Right atrium auricular region (tissue), 2 donors: ENCODE measurements around the gene THAP10. TPM values are rescaled to one million over a fixed set of nuclear protein-coding genes. Genes with fewer than 3 reads are reported as not detected.
A peak's percentile ranks its signal among the peaks of the same experiment; 100 is the strongest.
"Not testable (repeated sequence)": the region's sequence is repeated elsewhere in the genome, so short reads cannot be mapped to it uniquely, and the experiment has no call there.

Experiments used
- DNase-seq: peaks from one replicate; pipeline ENCODE4 v3.0.0-alpha.2; 2019; ENCODE audit warnings: low spot score
- H3K27ac ChIP-seq, 2 donors: fragments of 200-600 bp; sonication (generic); 1 replicate in 1 of 2; 2 replicates in 1 of 2; pipeline ENCODE4 v1.5.1; 2016 to 2019
- H3K27me3 ChIP-seq, 2 donors: fragments of 200-600 bp; sonication (generic); one replicate each; pipeline versions ENCODE4 v1.5.1 to v1.6.0; 2017 to 2019
- H3K36me3 ChIP-seq: fragments of 200-600 bp; sonication (generic); one replicate; pipeline ENCODE4 v1.5.1; 2016
- H3K4me1 ChIP-seq, 2 donors: fragments of 200-600 bp; sonication (generic); one replicate each; pipeline versions ENCODE4 v1.5.1 to v1.6.0; 2017 to 2019
- H3K4me3 ChIP-seq, 2 donors: fragments of 200-600 bp; sonication (generic); 1 replicate in 1 of 2; 2 replicates in 1 of 2; pipeline ENCODE4 v1.5.1; 2017 to 2019; ENCODE audit warnings: mild to moderate bottlenecking in 1 of 2, moderate library complexity in 1 of 2
- H3K9me3 ChIP-seq, 2 donors: fragments of 200-600 bp; sonication (generic); one replicate each; pipeline ENCODE4 v1.5.1; 2019
- CTCF ChIP-seq, 2 donors: fragments of 200-600 bp; sonication (generic); IDR thresholded peaks; one replicate each; pipeline ENCODE4 v1.5.1; 2019; ENCODE audit warnings: antibody characterized with exemption in 2 of 2
- total RNA-seq, 2 donors: library from RNA; depleted of rRNA; stranded (reverse); fragments of >200 nt; gene quantifications; one replicate each; pipeline ENCODE4 v1.1.0, GENCODE V29; 2016

THAP10 gene
- total RNA-seq, 2 donors from 2014 or later, result 3.1 to 6.3 TPM

GRCh38 chr15:70867911-70868467 lies 24.2 kb downstream of the THAP10 start:
- H3K9me3 ChIP-seq, result no peaks in the 10 kb centered on the region
- no peaks in the 10 kb centered on the region for H3K36me3 ChIP-seq
- no peak for DNase-seq
- peak overlapping the region; percentile 32 to 59 for H3K27ac ChIP-seq
- no peak for TF ChIP-seq CTCF (IDR thresholded peaks at IDR 0.05)
- no peak overlapping the region for H3K4me3 ChIP-seq
- H3K4me1 ChIP-seq, result peaks cover 0 to 32% of the 10 kb centered on the region in 2 donors
- H3K27me3 ChIP-seq, result no peaks in the 10 kb centered on the region

- Histone ChIP-seq H3K27ac (peak overlapping the region; percentile 32 to 59), H3K4me3 (no peak overlapping the region), H3K4me1 (peaks cover 0 to 32% of the 10 kb centered on the region in 2 donors), H3K9me3 (no peaks in the 10 kb centered on the region), H3K27me3 (no peaks in the 10 kb centered on the region), H3K36me3 (no peaks in the 10 kb centered on the region)
- DNase-seq, result no peak
- no peak for TF ChIP-seq CTCF (IDR thresholded peaks at IDR 0.05)
These were observed 25.1 kb downstream of the THAP10 start for GRCh38 chr15:70866982-70867641.

- Histone ChIP-seq H3K4me1 (peaks cover 0 to 25% of the 10 kb centered on the region in 2 donors), H3K27me3 (no peaks in the 10 kb centered on the region), H3K27ac (peak overlapping the region; percentile 56 to 77), H3K36me3 (no peaks in the 10 kb centered on the region), H3K4me3 (no peak overlapping the region), H3K9me3 (no peaks in the 10 kb centered on the region)
- TF ChIP-seq CTCF (IDR thresholded peaks at IDR 0.05), result no peak
- DNase-seq, result peak; percentile 76
These were observed 28.6 kb downstream of the THAP10 start for GRCh38 chr15:70863450-70864218.

GRCh38 chr15:70859998-70860397 lies 32.2 kb downstream of the THAP10 start:
- peaks cover 0 to 37% of the 10 kb centered on the region in 2 donors for H3K4me1 ChIP-seq
- DNase-seq, result no peak
- TF ChIP-seq CTCF (IDR thresholded peaks at IDR 0.05), result no peak
- H3K9me3 ChIP-seq, result no peaks in the 10 kb centered on the region
- no peak overlapping the region for H3K4me3 ChIP-seq
- H3K36me3 ChIP-seq, result no peaks in the 10 kb centered on the region
- H3K27ac ChIP-seq, result no peak overlapping the region
- no peaks in the 10 kb centered on the region for H3K27me3 ChIP-seq

- no peaks in the 10 kb centered on the region for H3K27me3 ChIP-seq
- H3K27ac ChIP-seq, result peak overlapping the region in 1 of 2 donors; percentile 11
- TF ChIP-seq CTCF (IDR thresholded peaks at IDR 0.05), result no peak
- no peaks in the 10 kb centered on the region for H3K36me3 ChIP-seq
- no peak overlapping the region for H3K4me3 ChIP-seq
- no peak for DNase-seq
- H3K4me1 ChIP-seq, result peaks cover 0 to 37% of the 10 kb centered on the region in 2 donors
- no peaks in the 10 kb centered on the region for H3K9me3 ChIP-seq
These were observed 32.8 kb downstream of the THAP10 start for GRCh38 chr15:70859322-70859908.

- H3K4me1 ChIP-seq, result peaks cover 0 to 37% of the 10 kb centered on the region in 2 donors
- H3K9me3 ChIP-seq, H3K36me3 ChIP-seq, H3K27me3 ChIP-seq, H3K4me3 ChIP-seq, DNase-seq: not testable (repeated sequence)
- H3K27ac ChIP-seq, result peak overlapping the region; percentile 6 to 11
These were observed 33.5 kb downstream of the THAP10 start for GRCh38 chr15:70858614-70859321.
